ENCODE measurements around the gene FOXP1.

DNA sequence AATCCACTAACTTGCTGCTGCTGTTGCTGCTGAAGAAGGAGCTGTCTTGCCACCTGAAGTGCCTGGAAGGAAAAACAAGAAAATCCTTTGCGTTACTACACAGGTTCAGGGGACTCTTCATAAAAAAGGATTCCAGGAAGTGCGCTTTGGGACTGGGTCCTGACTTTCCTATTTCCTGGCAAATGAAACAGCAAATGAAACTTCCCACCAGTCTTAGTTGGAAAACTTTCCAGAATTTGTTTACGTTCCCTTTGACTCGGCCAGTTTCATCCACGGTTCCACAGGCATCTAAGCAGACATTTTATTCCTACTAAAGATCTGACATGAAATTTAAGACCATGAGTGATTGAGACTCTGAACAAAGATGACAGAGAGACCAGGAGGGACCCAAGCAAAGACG lies 471.0 kb downstream of the FOXP1 start:
- TF ChIP-seq, protein P1, sequence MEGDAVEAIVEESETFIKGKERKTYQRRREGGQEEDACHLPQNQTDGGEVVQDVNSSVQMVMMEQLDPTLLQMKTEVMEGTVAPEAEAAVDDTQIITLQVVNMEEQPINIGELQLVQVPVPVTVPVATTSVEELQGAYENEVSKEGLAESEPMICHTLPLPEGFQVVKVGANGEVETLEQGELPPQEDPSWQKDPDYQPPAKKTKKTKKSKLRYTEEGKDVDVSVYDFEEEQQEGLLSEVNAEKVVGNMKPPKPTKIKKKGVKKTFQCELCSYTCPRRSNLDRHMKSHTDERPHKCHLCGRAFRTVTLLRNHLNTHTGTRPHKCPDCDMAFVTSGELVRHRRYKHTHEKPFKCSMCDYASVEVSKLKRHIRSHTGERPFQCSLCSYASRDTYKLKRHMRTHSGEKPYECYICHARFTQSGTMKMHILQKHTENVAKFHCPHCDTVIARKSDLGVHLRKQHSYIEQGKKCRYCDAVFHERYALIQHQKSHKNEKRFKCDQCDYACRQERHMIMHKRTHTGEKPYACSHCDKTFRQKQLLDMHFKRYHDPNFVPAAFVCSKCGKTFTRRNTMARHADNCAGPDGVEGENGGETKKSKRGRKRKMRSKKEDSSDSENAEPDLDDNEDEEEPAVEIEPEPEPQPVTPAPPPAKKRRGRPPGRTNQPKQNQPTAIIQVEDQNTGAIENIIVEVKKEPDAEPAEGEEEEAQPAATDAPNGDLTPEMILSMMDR (IDR thresholded peaks at IDR 0.05; ENCODE audit: low read depth, low read length, poor library complexity, severe bottlenecking) = no peak
- no peak for TF ChIP-seq EZH2phosphoT487 (IDR thresholded peaks at IDR 0.05; ENCODE audit: borderline replicate concordance, low read length)
